GM06990 (cell line): ENCODE measurements around the gene MAP2K4.

Experiments
- DNase-seq: peaks from one replicate; pipeline ENCODE4 v3.0.0-alpha.2; 2011; ENCODE audit not compliant: insufficient read length; ENCODE audit errors: extremely low read depth
- H3K27me3 ChIP-seq: replicated peaks from 2 replicates; pipeline ENCODE4 v1.6.0; 2011; ENCODE audit warnings: low read length; ENCODE audit not compliant: control insufficient read depth, insufficient read depth
- H3K36me3 ChIP-seq: 2 replicates; pipeline ENCODE4 v1.5.1; 2011; ENCODE audit warnings: low read length; ENCODE audit not compliant: control insufficient read depth, insufficient read depth
- H3K4me3 ChIP-seq: replicated peaks from 2 replicates; pipeline ENCODE4 v1.5.1; 2011; ENCODE audit warnings: low read depth, mild to moderate bottlenecking, control low read depth, low read length
- TF ChIP-seq, protein P1 (sequence below): IDR thresholded peaks from 2 replicates; pipeline ENCODE4 v1.5.1; 2011; ENCODE audit warnings: low read length, control low read depth, mild to moderate bottlenecking, inconsistent platforms; ENCODE audit not compliant: insufficient read depth, poor library complexity, severe bottlenecking

The MAP2K4 gene

GRCh38 chr17:12078791-12079190 is 58.1 kb downstream of the MAP2K4 start:
- Histone ChIP-seq H3K27me3 (no peaks in the 10 kb centered on the region), H3K4me3 (no peak overlapping the region), H3K36me3 (no peaks in the 10 kb centered on the region; the same call in 1 of the 2 replicates)
- no peak for DNase-seq
- TF ChIP-seq, protein P1, sequence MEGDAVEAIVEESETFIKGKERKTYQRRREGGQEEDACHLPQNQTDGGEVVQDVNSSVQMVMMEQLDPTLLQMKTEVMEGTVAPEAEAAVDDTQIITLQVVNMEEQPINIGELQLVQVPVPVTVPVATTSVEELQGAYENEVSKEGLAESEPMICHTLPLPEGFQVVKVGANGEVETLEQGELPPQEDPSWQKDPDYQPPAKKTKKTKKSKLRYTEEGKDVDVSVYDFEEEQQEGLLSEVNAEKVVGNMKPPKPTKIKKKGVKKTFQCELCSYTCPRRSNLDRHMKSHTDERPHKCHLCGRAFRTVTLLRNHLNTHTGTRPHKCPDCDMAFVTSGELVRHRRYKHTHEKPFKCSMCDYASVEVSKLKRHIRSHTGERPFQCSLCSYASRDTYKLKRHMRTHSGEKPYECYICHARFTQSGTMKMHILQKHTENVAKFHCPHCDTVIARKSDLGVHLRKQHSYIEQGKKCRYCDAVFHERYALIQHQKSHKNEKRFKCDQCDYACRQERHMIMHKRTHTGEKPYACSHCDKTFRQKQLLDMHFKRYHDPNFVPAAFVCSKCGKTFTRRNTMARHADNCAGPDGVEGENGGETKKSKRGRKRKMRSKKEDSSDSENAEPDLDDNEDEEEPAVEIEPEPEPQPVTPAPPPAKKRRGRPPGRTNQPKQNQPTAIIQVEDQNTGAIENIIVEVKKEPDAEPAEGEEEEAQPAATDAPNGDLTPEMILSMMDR, result no peak

GRCh38 chr17:12081720-12082119 is 61.0 kb downstream of the MAP2K4 start:
- Histone ChIP-seq H3K4me3 (no peak overlapping the region), H3K27me3 (no peaks in the 10 kb centered on the region), H3K36me3 (no peaks in the 10 kb centered on the region; the same call in 1 of the 2 replicates)
- DNase-seq, result no peak
- TF ChIP-seq, protein P1, result no peak

- H3K4me3 ChIP-seq, result no peak overlapping the region
- H3K36me3 ChIP-seq, result no peaks in the 10 kb centered on the region
- no peak for DNase-seq
- TF ChIP-seq, protein P1, result no peak
- H3K27me3 ChIP-seq, result no peaks in the 10 kb centered on the region
Measured at GRCh38 chr17:12085076-12085949, 64.6 kb downstream of the MAP2K4 start.

GRCh38 chr17:12088035-12088434 is 67.4 kb downstream of the MAP2K4 start:
- TF ChIP-seq, protein P1, result no peak
- DNase-seq, result no peak

GRCh38 chr17:12089809-12090384 is 69.2 kb downstream of the MAP2K4 start:
- no peaks in the 10 kb centered on the region for H3K27me3 ChIP-seq
- no peak overlapping the region for H3K4me3 ChIP-seq
- DNase-seq, result no peak
- no peaks in the 10 kb centered on the region for H3K36me3 ChIP-seq
- TF ChIP-seq, protein P1, result no peak

More at GRCh38 chr17:12088035-12088434, 67.4 kb downstream of the MAP2K4 start:
- no peaks in the 10 kb centered on the region for H3K27me3 ChIP-seq
- no peaks in the 10 kb centered on the region for H3K36me3 ChIP-seq
- H3K4me3 ChIP-seq, result no peak overlapping the region
